ENCODE data around the gene PAIP2.

The PAIP2 gene

DNA sequence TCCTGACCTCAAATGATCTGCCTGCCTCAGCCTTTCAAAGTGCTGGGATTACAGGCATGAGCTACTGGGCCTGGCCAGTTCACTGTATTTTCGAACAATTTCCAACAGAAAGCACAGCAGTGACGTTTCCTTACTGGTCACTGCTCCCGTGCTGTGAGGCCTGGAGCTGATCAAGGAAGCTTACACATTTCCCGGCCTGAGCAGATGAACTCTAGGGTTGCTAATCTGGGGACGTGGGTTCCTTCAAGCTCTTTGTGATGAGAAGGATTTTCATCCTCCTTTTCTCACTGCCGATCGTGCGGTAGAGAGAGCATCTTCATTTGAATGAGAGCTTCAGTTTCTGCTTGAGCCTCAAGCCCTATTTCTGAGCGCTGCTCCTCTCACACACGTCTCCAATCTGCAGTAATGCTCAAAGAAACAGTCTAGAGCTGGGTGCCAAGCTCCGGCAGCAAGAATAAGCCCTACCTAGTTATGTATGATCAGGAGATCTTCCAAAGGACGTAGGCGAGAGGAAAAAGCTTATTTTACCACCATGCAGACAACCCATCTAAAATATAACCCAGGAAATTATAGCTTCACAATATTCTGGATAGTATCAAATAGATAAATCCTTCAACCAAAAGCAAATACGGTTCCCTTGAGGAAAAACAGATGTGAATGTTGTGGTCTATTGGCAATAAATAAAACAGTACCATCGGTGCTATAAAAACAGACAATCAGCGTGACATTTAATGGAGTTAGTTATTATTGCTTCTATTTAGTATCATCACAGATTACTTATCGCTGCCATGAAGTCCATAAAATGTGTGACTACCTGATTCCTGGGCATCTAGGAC lies 69.6 kb downstream of the PAIP2 start:
- TF ChIP-seq POLR2AphosphoS5 (IDR thresholded peaks at IDR 0.05; ENCODE audit: low read depth, low read length), result no peak
- TF ChIP-seq SIN3A (IDR thresholded peaks at IDR 0.05; ENCODE audit: borderline replicate concordance, insufficient read depth, low read length), result no peak
- TF ChIP-seq, protein P1, sequence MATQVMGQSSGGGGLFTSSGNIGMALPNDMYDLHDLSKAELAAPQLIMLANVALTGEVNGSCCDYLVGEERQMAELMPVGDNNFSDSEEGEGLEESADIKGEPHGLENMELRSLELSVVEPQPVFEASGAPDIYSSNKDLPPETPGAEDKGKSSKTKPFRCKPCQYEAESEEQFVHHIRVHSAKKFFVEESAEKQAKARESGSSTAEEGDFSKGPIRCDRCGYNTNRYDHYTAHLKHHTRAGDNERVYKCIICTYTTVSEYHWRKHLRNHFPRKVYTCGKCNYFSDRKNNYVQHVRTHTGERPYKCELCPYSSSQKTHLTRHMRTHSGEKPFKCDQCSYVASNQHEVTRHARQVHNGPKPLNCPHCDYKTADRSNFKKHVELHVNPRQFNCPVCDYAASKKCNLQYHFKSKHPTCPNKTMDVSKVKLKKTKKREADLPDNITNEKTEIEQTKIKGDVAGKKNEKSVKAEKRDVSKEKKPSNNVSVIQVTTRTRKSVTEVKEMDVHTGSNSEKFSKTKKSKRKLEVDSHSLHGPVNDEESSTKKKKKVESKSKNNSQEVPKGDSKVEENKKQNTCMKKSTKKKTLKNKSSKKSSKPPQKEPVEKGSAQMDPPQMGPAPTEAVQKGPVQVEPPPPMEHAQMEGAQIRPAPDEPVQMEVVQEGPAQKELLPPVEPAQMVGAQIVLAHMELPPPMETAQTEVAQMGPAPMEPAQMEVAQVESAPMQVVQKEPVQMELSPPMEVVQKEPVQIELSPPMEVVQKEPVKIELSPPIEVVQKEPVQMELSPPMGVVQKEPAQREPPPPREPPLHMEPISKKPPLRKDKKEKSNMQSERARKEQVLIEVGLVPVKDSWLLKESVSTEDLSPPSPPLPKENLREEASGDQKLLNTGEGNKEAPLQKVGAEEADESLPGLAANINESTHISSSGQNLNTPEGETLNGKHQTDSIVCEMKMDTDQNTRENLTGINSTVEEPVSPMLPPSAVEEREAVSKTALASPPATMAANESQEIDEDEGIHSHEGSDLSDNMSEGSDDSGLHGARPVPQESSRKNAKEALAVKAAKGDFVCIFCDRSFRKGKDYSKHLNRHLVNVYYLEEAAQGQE (IDR thresholded peaks at IDR 0.05; ENCODE audit: insufficient read depth in 1 of 2, low read depth in 2 of 2, low read length in 2 of 2), result no peak
- TF ChIP-seq FOXP2 (optimal IDR thresholded peaks at IDR 0.05; ENCODE audit: borderline replicate concordance, extremely low read depth, extremely low read length, insufficient read depth), result no peak
- TF ChIP-seq TAF1 (IDR thresholded peaks at IDR 0.05; ENCODE audit: borderline replicate concordance, insufficient read depth, low read length), result no peak

- TF ChIP-seq FOXP2 (optimal IDR thresholded peaks at IDR 0.05; ENCODE audit: borderline replicate concordance, extremely low read depth, extremely low read length, insufficient read depth), result no peak
- TF ChIP-seq TAF1 (IDR thresholded peaks at IDR 0.05; ENCODE audit: borderline replicate concordance, insufficient read depth, low read length), result no peak
- TF ChIP-seq POLR2AphosphoS5 (IDR thresholded peaks at IDR 0.05; ENCODE audit: low read depth, low read length), result no peak
- no peak for TF ChIP-seq SIN3A (IDR thresholded peaks at IDR 0.05; ENCODE audit: borderline replicate concordance, insufficient read depth, low read length)
- TF ChIP-seq, protein P1 (IDR thresholded peaks at IDR 0.05; ENCODE audit: insufficient read depth in 1 of 2, low read depth in 2 of 2, low read length in 2 of 2), result no peak
These were observed 71.5 kb downstream of the PAIP2 start for GRCh38 chr5:139413153-139413552.

GRCh38 chr5:139413963-139414362 lies 72.3 kb downstream of the PAIP2 start:
- TF ChIP-seq SIN3A (IDR thresholded peaks at IDR 0.05; ENCODE audit: borderline replicate concordance, insufficient read depth, low read length), result no peak
- TF ChIP-seq, protein P1 (IDR thresholded peaks at IDR 0.05; ENCODE audit: insufficient read depth in 1 of 2, low read depth in 2 of 2, low read length in 2 of 2), result no peak
- no peak for TF ChIP-seq TAF1 (IDR thresholded peaks at IDR 0.05; ENCODE audit: borderline replicate concordance, insufficient read depth, low read length)
- no peak for TF ChIP-seq POLR2AphosphoS5 (IDR thresholded peaks at IDR 0.05; ENCODE audit: low read depth, low read length)
- no peak for TF ChIP-seq FOXP2 (optimal IDR thresholded peaks at IDR 0.05; ENCODE audit: borderline replicate concordance, extremely low read depth, extremely low read length, insufficient read depth)

- TF ChIP-seq TAF1 (IDR thresholded peaks at IDR 0.05; ENCODE audit: borderline replicate concordance, insufficient read depth, low read length) (no peak), POLR2AphosphoS5 (IDR thresholded peaks at IDR 0.05; ENCODE audit: low read depth, low read length) (no peak), FOXP2 (optimal IDR thresholded peaks at IDR 0.05; ENCODE audit: borderline replicate concordance, extremely low read depth, extremely low read length, insufficient read depth) (no peak), SIN3A (IDR thresholded peaks at IDR 0.05; ENCODE audit: borderline replicate concordance, insufficient read depth, low read length) (no peak)
- TF ChIP-seq, protein P1 (IDR thresholded peaks at IDR 0.05; ENCODE audit: insufficient read depth in 1 of 2, low read depth in 2 of 2, low read length in 2 of 2), result no peak
These were observed 73.0 kb downstream of the PAIP2 start for GRCh38 chr5:139414581-139415130.
